HG03558 (cell line): Measurements from ENCODE around the gene RRAD.
"Not testable (repeated sequence)": the region's sequence is repeated elsewhere in the genome, so short reads cannot be mapped to it uniquely, and the experiment has no call there.

Experiments used
- ATAC-seq: cut with Tn5 transposase; IDR thresholded peaks from one replicate; pipeline ENCODE4 v1.9.1; 2021; ENCODE audit warnings: moderate number of reproducible peaks; ENCODE audit not compliant: unreplicated experiment; ENCODE audit errors: extremely low read depth

RRAD gene

DNA sequence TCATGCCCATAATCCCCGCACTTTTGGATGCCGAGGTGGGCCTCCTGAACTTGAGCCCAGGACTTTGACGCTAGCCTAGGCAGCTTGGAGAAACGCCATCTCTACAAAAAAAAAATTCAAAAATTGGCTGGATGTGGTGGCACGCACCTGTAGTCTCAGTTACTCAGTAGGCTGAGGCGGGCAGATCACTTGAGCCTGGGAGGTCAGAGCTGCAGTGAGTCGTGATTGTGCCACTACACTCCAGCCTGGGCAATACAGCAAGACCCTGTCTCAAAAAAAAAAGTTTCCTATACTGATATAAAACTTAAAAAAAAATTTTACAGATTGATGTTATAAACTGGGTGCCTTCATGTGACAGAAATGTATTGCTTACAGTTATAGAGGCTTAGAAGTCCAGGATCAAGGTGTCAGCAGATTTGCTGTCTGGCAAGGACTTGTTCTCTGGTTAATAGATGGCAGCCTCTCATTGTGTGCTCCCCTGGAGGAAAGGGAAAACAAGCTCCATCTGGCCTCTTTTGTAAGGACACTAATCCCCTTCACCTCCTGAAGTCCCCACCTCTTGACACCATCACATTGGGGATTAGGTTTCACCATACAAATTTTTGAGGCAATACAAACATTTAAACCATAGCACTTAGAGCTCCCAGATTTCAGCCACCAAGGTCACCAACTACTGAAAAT lies 27.2 kb upstream of the RRAD start:
- ATAC-seq, result no peak

GRCh38 chr16:66950971-66951790 lies 25.8 kb upstream of the RRAD start:
- ATAC-seq, result no peak

GRCh38 chr16:66950437-66950836 lies 25.1 kb upstream of the RRAD start:
- no peak for ATAC-seq

DNA sequence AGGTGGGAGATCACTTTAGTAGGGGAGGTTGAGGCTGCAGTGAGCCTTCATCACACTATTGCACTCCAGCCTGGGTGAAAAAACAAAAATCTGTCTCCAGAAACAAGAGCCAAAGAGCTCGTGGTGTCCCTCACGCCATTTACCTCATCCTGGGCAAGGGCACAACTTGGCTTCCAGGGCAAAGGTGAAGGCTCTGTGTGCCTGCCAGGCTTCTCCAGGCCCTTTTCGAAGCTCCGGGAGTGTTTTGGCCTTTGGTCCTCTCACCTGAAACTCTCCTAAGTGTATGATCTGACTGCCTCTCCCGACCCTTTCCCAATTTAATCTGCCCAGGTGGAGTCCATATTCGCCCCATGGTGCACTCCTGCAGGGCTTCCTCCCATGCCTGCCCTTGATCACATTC lies 24.1 kb upstream of the RRAD start:
- no peak for ATAC-seq

DNA sequence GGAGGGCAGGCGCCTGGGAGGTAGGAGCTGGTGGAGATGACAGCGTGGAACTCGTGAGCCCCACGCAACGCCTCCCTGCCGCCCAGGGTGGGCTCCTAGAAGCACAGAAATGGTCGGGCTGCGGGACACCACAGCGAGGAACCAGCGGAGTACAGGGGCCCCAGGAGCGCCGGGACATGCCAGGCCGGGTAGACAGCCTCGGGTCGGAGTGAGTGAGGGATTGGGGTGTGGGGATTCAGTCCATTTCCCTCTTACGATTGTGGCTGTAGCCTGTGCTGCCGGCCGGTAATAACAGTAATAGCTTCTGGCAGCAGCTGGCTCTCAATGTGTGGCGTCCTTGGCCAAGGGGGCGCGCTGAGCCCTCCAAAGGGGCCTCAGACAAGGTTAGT lies 23.5 kb upstream of the RRAD start:
- ATAC-seq, result no peak

DNA sequence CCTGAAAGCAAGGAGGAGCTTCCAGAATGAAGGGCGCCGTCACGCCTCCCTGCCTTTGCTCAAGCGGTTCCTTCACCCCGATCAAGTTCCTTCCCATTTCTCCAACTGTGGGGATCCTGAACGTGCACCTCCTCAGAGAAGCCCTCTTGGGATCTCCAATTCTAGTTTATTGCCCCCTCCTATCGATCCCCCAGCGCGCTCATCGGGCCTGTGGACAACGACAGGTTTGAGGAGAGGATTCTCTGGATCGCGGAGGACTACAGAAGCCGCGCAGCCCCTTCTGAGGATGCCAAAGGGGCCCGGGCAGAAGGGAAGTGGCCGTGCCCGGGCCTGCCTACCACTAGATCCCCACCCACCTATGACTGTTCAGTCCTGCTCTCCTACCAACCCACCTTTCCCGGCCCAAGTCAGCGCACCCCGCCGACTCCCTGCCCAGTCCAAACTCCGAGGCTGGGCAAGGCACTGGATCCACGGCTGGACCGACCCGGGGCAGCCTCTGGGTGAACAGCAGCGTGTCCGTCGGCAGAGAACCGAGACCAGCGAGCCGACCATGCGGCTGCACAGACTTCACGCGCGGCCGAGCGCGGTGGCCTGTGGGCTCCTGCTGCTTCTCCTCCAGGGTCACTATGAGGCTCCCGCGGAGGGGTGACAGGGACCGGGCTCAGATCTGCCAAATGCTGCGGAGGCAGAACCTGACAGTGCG lies 22.9 kb upstream of the RRAD start:
- ATAC-seq, result no peak

- ATAC-seq, result no peak
Observed at GRCh38 chr16:66947302-66948065, 22.1 kb upstream of the RRAD start.

- no peak for ATAC-seq
Observed at GRCh38 chr16:66946974-66947301, 21.6 kb upstream of the RRAD start.

DNA sequence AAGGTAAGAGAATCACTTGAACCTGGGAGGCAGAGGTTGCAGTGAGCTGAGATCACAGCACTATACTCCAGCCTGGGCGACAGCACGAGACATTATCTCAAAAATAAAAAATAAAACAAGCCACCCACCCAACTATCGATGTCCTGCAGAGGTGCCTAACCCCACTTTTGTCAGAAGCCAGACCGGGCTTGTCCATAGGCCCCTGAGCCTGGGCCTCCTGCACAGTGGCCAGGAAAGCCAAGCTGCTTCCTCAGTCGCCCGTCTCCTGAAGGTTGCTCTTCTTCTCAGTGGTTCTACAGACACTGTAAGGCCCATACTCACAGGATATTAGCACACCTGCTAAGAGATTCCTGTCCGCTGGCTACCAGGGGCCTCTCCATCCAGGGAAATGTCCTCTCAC lies 21.2 kb upstream of the RRAD start:
- ATAC-seq, result no peak

DNA sequence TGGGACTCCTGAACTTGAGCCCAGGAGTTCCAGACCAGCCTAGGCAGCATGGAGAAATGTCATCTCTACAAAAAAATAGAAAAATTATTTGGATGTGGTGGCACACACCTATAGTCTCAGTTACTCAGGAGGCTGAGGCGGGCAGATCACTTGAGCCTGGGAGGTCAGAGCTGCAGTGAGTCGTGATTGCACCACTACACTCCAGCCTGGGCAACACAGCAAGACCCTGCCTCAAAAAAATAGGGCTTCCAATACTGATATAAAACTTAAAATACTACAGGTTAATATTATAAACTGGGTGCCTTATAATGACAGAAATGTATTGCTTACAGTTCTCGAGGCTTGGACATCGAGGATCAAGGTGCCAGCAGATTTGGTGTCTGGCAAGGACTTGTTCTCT lies 20.6 kb upstream of the RRAD start:
- no peak for ATAC-seq

- ATAC-seq, result not testable (repeated sequence)
Observed at GRCh38 chr16:66944971-66945370, 19.6 kb upstream of the RRAD start.

DNA sequence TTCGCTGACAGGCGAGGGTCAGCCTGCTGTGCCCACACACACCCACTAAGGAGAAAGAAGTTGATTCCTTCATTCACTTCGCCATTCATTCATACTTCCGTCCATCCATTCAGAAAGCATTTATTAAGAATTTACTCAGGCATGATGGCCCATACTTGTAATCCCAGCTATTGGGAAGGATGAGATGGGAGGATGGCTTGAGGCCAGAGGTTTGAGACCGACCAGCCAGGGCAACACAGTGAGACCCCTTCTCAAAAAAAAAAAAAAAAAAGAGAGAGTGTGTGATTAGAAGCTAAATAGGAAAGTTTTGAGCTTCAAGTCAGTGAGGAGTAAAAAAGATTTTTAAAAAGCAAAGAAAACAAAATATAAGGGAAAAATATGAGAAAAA lies 18.7 kb upstream of the RRAD start:
- no peak for ATAC-seq

DNA sequence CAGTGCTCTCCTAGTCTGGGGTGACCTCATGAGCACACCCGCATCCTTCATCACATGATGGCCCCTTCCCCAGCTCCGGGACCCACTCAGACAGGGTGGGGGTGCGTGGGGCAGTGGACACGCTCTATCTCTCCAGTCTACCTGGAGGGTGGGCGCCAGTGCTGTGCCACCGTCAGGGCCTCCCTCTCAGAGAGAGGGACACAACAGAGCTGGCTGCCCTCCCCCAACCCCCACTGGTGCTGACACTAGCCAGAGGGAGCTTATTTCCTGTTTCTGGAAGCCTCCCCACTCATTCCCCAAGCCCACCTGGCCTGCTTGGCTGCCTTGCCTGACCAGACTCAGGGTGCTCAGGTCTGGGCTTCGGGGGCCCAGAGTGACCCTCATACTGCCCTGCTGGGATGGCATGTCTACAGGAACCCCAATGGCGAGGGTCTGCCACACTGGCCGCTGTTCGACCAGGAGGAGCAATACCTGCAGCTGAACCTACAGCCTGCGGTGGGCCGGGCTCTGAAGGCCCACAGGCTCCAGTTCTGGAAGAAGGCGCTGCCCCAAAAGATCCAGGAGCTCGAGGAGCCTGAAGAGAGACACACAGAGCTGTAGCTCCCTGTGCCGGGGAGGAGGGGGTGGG lies 18.2 kb upstream of the RRAD start:
- ATAC-seq, result no peak

- no peak for ATAC-seq
Observed at GRCh38 chr16:66942981-66943380, 17.6 kb upstream of the RRAD start.

- ATAC-seq, result no peak
Observed at GRCh38 chr16:66940236-66940635, 14.9 kb upstream of the RRAD start.

DNA sequence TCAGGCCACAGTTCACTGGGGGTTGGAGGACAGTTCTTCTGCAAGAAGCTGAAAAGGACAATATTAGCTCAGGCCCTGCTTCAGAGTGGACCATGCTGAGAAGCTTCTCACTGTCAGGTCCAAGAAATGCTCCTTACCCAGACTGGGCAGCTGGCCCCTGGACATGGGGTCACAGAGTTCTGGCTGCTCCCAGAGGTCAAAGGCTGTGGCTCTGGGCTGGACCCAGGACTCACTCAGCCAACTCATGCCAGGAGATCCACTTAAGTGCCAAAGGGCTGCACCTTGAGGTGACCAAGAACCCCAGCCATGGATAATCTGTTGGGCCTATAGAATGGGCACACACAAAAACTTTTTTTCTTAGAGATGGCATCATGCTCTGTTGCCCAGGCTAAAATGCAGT lies 14.0 kb upstream of the RRAD start:
- ATAC-seq, result no peak

GRCh38 chr16:66937725-66938337 lies 12.5 kb upstream of the RRAD start:
- ATAC-seq, result no peak

DNA sequence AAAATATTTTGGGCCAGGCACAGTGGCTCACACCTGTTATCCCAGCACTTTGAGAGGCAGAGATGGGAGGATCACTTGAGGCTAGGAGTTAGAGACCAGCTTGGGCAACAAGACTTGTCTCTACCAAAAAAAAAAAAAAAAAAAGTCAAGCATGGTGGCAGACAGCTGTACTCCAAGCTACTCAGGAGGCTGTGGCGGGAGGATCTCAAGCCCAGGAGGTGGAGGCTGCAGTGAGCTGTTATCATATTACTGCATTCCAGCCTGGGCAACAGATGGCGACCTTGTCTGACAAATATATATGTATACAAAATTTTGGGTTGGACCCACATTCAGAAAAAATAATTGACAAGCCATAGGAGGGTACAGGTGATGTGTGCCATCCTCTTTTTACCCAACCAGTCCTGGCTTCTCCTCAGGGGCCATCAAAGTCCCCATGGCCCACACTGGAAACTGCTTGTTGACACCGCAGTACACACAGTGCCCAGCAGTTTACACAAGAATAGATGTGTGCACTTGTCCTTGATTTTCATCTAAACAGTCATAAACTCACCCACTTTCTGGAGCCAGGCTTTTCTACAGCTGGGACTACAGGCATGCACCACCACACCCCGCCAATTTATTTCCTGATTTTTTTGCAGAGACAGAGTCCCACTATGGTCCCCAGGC lies 11.7 kb upstream of the RRAD start:
- ATAC-seq, result no peak

DNA sequence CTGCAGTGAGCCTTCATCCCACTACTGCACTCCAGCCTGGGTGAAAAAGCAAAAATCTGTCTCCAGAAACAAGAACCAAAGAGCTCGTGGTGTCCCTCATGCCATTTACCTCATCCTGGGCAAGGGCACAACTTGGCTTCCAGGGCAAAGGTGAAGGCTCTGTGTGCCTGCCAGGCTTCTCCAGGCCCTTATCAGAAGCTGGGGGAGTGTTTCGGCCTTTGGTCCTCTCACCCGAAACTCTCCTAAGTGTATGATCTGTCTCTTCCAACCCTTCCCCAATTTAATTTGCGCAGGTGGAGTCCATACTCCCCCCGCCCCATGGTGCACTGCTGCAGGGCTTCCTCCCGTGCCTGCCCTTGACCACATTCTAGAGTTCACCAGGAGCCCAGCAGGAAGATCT lies 11.1 kb upstream of the RRAD start:
- no peak for ATAC-seq
